22Rv1 (cell line): ENCODE measurements around the gene SFRP2.

Source experiments
- H3K27ac ChIP-seq: fragments of 450-650 bp; 2 replicates; pipeline ENCODE4 v1.5.1; 2017
- ZFX ChIP-seq: fragments of 450-650 bp; IDR thresholded peaks from 2 replicates; pipeline ENCODE4 v1.6.1; 2017; ENCODE audit warnings: antibody characterized with exemption, borderline replicate concordance
- TF ChIP-seq, protein P1 (sequence below): fragments of 450-650 bp; IDR thresholded peaks from 2 replicates; pipeline ENCODE4 v1.5.1; 2017; ENCODE audit warnings: mild to moderate bottlenecking

SFRP2 gene

DNA sequence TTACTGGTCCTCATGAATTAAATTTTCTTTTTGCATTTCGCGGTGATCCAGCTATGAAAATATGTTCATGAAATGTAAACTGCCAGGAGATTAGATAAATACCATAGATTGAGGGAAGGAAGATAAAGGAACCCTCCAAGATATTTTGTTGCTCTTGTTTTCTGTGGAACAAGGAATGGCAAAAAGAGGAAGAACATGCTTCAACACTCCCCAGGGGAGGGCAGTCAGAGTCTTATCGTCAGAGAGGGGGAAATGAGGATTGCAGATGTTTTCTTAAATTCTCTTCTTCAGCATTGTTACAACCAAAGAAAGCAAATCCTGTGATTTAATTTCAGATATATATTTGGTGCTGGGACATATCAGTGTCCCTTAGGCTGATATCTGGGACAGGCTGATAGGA lies 9.5 kb upstream of the SFRP2 start:
- TF ChIP-seq, protein P1, sequence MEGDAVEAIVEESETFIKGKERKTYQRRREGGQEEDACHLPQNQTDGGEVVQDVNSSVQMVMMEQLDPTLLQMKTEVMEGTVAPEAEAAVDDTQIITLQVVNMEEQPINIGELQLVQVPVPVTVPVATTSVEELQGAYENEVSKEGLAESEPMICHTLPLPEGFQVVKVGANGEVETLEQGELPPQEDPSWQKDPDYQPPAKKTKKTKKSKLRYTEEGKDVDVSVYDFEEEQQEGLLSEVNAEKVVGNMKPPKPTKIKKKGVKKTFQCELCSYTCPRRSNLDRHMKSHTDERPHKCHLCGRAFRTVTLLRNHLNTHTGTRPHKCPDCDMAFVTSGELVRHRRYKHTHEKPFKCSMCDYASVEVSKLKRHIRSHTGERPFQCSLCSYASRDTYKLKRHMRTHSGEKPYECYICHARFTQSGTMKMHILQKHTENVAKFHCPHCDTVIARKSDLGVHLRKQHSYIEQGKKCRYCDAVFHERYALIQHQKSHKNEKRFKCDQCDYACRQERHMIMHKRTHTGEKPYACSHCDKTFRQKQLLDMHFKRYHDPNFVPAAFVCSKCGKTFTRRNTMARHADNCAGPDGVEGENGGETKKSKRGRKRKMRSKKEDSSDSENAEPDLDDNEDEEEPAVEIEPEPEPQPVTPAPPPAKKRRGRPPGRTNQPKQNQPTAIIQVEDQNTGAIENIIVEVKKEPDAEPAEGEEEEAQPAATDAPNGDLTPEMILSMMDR: no peak
- TF ChIP-seq ZFX: no peak
- no peak overlapping the region for H3K27ac ChIP-seq

DNA sequence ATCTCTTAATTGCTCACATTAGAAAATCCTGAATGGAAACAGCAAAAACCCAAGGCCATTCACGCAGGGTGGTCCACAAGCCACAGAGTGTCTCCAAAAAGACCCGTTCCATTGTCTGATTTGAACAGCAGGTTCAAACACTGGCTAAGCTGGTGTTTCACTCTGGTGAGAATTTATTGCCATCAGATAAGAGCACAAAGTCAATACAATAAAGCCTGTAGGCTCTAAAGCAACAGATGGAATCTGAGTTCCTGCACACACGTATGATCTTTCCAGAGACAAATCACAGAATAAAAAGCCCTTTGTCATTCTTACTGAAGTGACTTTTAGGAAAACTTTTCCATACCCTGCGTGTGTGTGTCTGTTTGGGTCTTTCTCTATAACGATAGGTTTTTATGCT lies 5.1 kb upstream of the SFRP2 start:
- no peak overlapping the region for H3K27ac ChIP-seq

DNA sequence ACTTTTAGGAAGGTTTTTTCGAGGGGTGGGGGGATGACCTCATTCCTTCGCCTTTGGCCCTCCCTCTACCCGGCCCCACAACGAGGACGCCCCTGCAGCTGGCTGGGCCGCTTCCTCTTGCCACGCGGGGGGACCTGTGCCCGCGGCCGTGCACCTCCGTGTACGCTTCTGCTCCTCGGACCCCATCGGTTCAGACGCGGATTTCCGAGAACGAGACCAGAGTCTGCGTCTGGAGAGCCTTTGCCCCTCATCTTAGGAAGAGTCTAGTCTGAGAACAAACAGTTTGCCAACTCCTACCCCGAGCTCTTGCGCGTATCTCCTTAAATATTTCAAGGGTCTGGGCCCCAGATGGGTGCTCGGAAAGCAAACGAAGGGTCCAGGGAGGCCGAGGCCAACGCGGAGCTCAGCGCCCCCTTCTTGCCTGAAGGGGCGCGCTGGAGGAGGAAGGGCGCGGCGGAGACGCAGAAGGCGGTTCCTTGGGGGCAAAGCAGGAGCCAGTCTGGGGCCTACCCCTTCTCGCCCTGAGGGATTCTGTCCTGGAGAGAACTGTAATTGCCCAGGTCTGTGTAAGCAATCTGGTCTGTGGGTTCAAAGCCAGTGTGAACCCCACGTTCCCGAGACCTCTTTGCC lies 3.9 kb upstream of the SFRP2 start:
- H3K27ac ChIP-seq: no peak overlapping the region
- no peak for TF ChIP-seq ZFX
- TF ChIP-seq, protein P1: no peak

More for the DNA sequence above, 5.1 kb upstream of the SFRP2 start:
- TF ChIP-seq ZFX: no peak
- TF ChIP-seq, protein P1: no peak

DNA sequence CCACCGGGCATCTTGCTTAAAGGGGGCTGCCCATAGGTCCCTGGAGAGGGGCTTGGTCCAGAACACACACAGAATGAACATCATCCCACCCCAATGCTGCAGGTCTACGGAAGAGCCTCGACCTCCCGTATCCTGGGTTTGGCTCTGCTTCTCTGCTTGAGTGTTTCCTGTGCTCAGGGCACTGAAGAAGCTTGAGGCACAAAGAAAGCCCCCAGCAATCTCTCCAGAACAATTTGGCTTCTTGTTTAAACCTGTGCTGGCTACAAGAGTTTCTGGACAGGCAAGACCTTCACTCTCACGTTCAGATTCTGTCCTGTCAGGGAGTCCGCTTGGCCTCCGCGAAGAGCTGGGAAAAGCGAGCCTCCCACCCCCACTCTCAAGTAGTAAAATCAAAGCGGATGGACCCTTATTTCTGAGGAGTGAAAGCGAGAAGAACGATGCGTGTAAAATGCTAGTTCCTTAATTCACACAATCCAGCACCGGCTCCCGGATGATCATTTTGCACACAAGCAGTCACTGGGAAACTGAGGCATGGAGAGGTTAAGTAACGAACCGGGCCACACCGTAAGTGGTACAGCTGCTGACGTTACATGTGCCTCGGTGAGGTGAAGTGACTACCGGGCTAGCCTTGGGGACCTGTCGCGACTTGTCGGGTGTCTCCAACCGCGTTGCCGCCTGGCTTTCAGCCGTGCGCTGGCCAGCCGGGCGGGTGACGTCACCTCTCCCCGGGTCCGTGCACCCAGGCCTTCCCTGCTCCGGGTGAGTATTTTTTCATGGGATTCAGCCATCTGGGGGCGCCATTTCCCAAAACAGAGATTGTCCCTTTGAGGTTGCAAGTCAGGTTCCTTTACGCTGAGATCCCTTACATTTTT lies 3.1 kb upstream of the SFRP2 start:
- no peak overlapping the region for H3K27ac ChIP-seq
- TF ChIP-seq, protein P1: peak; percentile 24
- no peak for TF ChIP-seq ZFX

DNA sequence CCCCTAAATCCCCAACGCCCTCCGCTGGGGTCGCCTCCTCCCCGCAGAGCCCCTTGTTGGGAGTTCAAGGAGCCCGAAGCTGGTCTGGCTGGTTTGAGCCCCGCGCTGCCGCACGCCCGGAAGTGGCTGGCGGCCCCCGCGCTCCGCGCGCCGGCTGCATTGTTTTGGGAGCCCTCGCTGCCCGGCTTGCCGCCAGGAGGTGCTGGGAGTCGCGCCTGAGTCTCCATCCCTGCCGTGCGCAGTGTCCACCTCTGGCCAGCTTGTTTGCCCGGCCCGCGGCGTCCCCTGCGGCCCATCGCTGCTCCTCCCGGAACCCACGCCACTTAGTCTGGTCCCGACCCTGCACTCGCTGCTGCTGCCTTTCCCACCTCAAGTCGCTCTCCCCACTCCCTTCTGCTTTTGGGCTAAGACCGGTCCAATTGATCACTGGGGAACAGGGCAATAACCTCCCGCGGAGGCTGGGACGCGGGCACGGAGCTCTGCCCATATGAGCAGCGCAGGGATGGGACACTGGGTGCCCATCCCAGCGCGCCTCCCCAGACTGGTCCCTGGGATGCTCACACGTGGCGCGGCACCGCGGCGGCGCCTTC lies 2.2 kb upstream of the SFRP2 start:
- no peak overlapping the region for H3K27ac ChIP-seq
- no peak for TF ChIP-seq ZFX
- TF ChIP-seq, protein P1: peak; percentile 22; the same call in 1 of the 2 replicates

DNA sequence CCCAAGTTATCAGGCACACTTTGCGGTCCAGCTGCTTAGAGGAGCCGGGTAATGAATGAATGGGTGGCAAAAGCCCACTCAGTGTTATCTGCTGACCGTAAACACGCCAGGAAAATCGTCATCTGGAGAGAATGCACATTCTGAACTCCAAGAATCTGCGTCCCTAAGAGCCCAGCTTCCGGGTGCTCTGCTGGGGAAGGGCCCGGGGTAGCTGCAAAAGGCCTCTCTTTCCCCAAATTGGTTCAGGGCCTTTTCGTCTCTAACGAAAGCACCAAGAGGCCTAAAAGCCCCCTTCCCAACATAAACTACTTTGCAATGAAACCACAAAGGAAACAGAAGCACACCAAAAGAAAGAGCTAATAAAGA lies 1.6 kb upstream of the SFRP2 start:
- TF ChIP-seq, protein P1: no peak
- TF ChIP-seq ZFX: no peak
- no peak overlapping the region for H3K27ac ChIP-seq
